ENCODE measurements around the gene FOSL2.

The FOSL2 gene

GRCh38 chr2:28400419-28400818 lies 7.8 kb downstream of the FOSL2 start:
- no peak for DNase-seq (ENCODE audit: extremely low read depth, low read depth)
- TF ChIP-seq CTCF (IDR thresholded peaks at IDR 0.05; ENCODE audit: low read depth, low read length), result no peak

- DNase-seq (ENCODE audit: extremely low read depth, low read depth), result no peak
- TF ChIP-seq CTCF (IDR thresholded peaks at IDR 0.05; ENCODE audit: low read depth, low read length), result no peak
Measured at GRCh38 chr2:28400921-28401320, 8.3 kb downstream of the FOSL2 start.

GRCh38 chr2:28401411-28401810 lies 8.8 kb downstream of the FOSL2 start:
- TF ChIP-seq CTCF (IDR thresholded peaks at IDR 0.05; ENCODE audit: low read depth, low read length), result no peak
- no peak for DNase-seq (ENCODE audit: extremely low read depth, low read depth)

- TF ChIP-seq CTCF (IDR thresholded peaks at IDR 0.05; ENCODE audit: low read depth, low read length), result no peak
- DNase-seq (ENCODE audit: extremely low read depth, low read depth), result no peak
Measured at GRCh38 chr2:28401948-28402550, 9.4 kb downstream of the FOSL2 start.

GRCh38 chr2:28403370-28403956 lies 10.8 kb downstream of the FOSL2 start:
- TF ChIP-seq CTCF (IDR thresholded peaks at IDR 0.05; ENCODE audit: low read depth, low read length), result no peak

GRCh38 chr2:28404086-28404485 lies 11.4 kb downstream of the FOSL2 start:
- DNase-seq (ENCODE audit: extremely low read depth, low read depth), result no peak
- TF ChIP-seq CTCF (IDR thresholded peaks at IDR 0.05; ENCODE audit: low read depth, low read length), result no peak

More at GRCh38 chr2:28403370-28403956, 10.8 kb downstream of the FOSL2 start:
- DNase-seq (ENCODE audit: extremely low read depth, low read depth), result no peak

- no peak for TF ChIP-seq CTCF (IDR thresholded peaks at IDR 0.05; ENCODE audit: low read depth, low read length)
Measured at GRCh38 chr2:28405537-28405936, 12.9 kb downstream of the FOSL2 start.

More at GRCh38 chr2:28405537-28405936, 12.9 kb downstream of the FOSL2 start:
- no peak for DNase-seq (ENCODE audit: extremely low read depth, low read depth)
